NT2/D1 (cell line): ENCODE results near the gene FOXO6.

ENCODE experiments used
- SUZ12 ChIP-seq: IDR thresholded peaks from 2 replicates; pipeline ENCODE4 v1.6.1; 2011; ENCODE audit not compliant: insufficient read length, insufficient read depth; ENCODE audit errors: extremely low read depth
- YY1 ChIP-seq: IDR thresholded peaks from 2 replicates; pipeline ENCODE4 v1.6.1; 2011; ENCODE audit not compliant: insufficient read length, insufficient read depth
- ZNF274 ChIP-seq: IDR thresholded peaks from 2 replicates; pipeline ENCODE4 v1.6.1; 2011; ENCODE audit warnings: mild to moderate bottlenecking, low read depth, low read length

- no peak for TF ChIP-seq ZNF274
- no peak for TF ChIP-seq SUZ12
- TF ChIP-seq YY1 = no peak
These were observed 5.9 kb upstream of the FOXO6 start for GRCh38 chr1:41355356-41355755.
